MM.1S (cell line): ENCODE measurements around the gene KRT32.

Experiments used
- DNase-seq: peaks from one replicate; pipeline ENCODE4 v3.0.0-alpha.2; 2015
- H2AFZ ChIP-seq: fragments of 300-600 bp; sonication (generic); 2 replicates; pipeline ENCODE4 v1.6.0; 2016; ENCODE audit warnings: antibody characterized with exemption, low read length
- H3F3A ChIP-seq: fragments of 300-600 bp; sonication (generic); 2 replicates; pipeline ENCODE4 v1.6.1; 2016; ENCODE audit warnings: mild to moderate bottlenecking, antibody characterized with exemption, low read length, moderate library complexity, mixed read lengths; ENCODE audit not compliant: insufficient read depth
- H3K27ac ChIP-seq: fragments of 300-600 bp; sonication (generic); 2 replicates; pipeline ENCODE4 v1.5.1; 2016; ENCODE audit warnings: mild to moderate bottlenecking, low read length
- H3K27me3 ChIP-seq: fragments of 300-600 bp; sonication (generic); replicated peaks from 2 replicates; pipeline ENCODE4 v1.6.0; 2016; ENCODE audit warnings: low read length; ENCODE audit not compliant: insufficient read depth
- H3K36me3 ChIP-seq: fragments of 300-600 bp; sonication (generic); replicated peaks from 2 replicates; pipeline ENCODE4 v1.6.1; 2016; ENCODE audit warnings: mild to moderate bottlenecking, low read length, mixed read lengths; ENCODE audit not compliant: insufficient read depth
- H3K4me1 ChIP-seq: fragments of 300-600 bp; sonication (generic); 2 replicates; pipeline ENCODE4 v1.6.1; 2016; ENCODE audit warnings: low read length, mixed read lengths
- H3K4me2 ChIP-seq: fragments of 300-600 bp; sonication (generic); 2 replicates; pipeline ENCODE4 v1.6.0; 2016; ENCODE audit warnings: low read depth, low read length
- H3K4me3 ChIP-seq: fragments of 300-600 bp; sonication (generic); 2 replicates; pipeline ENCODE4 v1.5.1; 2016; ENCODE audit warnings: low read length, mixed read lengths
- H3K79me2 ChIP-seq: fragments of 300-600 bp; sonication (generic); 2 replicates; pipeline ENCODE4 v1.6.1; 2016; ENCODE audit warnings: mixed run types, low read length, mixed read lengths
- H3K9ac ChIP-seq: fragments of 300-600 bp; sonication (generic); 2 replicates; pipeline ENCODE4 v1.6.1; 2016; ENCODE audit warnings: low read length, mixed read lengths
- H3K9me2 ChIP-seq: fragments of 300-600 bp; sonication (generic); replicated peaks from 2 replicates; pipeline ENCODE4 v1.6.1; 2016; ENCODE audit warnings: mild to moderate bottlenecking, low read length, mixed read lengths; ENCODE audit not compliant: insufficient read depth
- H3K9me3 ChIP-seq: fragments of 300-600 bp; sonication (generic); replicated peaks from 2 replicates; pipeline ENCODE4 v1.6.1; 2016; ENCODE audit warnings: mild to moderate bottlenecking, low read length, mixed read lengths; ENCODE audit not compliant: insufficient read depth
- H4K20me1 ChIP-seq: fragments of 300-600 bp; sonication (generic); 2 replicates; pipeline ENCODE4 v1.6.1; 2016; ENCODE audit warnings: mild to moderate bottlenecking, low read length, moderate library complexity, mixed read lengths; ENCODE audit not compliant: insufficient read depth
- CTCF ChIP-seq: fragments of 300-600 bp; sonication (generic); IDR thresholded peaks from 2 replicates; pipeline ENCODE4 v1.5.1; 2016; ENCODE audit warnings: antibody characterized with exemption, low read length, mixed read lengths
- EZH2 ChIP-seq: fragments of 300-600 bp; sonication (generic); optimal IDR thresholded peaks from 2 replicates; pipeline ENCODE3; 2017; ENCODE audit warnings: low read depth, mild to moderate bottlenecking, antibody characterized with exemption, low read length, mixed read lengths
- EZH2phosphoT487 ChIP-seq: fragments of 300-600 bp; sonication (generic); IDR thresholded peaks from 2 replicates; pipeline ENCODE4 v1.6.1; 2018; ENCODE audit warnings: antibody characterized with exemption, low read length

Gene KRT32

GRCh38 chr17:41503202-41503601 lies 36.0 kb upstream of the KRT32 start:
- Histone ChIP-seq H3K4me1 (no peaks in the 10 kb centered on the region), H3K9ac (no peak overlapping the region), H4K20me1 (no peaks in the 10 kb centered on the region), H3K9me2 (no peaks in the 10 kb centered on the region), H2AFZ (no peak overlapping the region), H3K79me2 (no peaks in the 10 kb centered on the region), H3K4me3 (no peak overlapping the region), H3K4me2 (no peak overlapping the region), H3K27ac (no peak overlapping the region), H3K36me3 (no peaks in the 10 kb centered on the region), H3K9me3 (no peaks in the 10 kb centered on the region), H3K27me3 (no peaks in the 10 kb centered on the region; the same call in 1 of the 2 replicates), H3F3A (no peaks in the 10 kb centered on the region)
- no peak for DNase-seq
- TF ChIP-seq CTCF (no peak), EZH2 (no peak), EZH2phosphoT487 (no peak)

GRCh38 chr17:41500131-41500911 lies 33.1 kb upstream of the KRT32 start:
- Histone ChIP-seq H3K9ac (no peak overlapping the region), H3K27me3 (no peaks in the 10 kb centered on the region; the same call in 1 of the 2 replicates), H3K4me3 (no peak overlapping the region), H3K9me2 (no peaks in the 10 kb centered on the region), H3K79me2 (no peaks in the 10 kb centered on the region), H4K20me1 (no peaks in the 10 kb centered on the region), H3K4me1 (no peaks in the 10 kb centered on the region), H3K36me3 (no peaks in the 10 kb centered on the region), H3K27ac (no peak overlapping the region), H3K4me2 (no peak overlapping the region), H3F3A (no peaks in the 10 kb centered on the region), H2AFZ (no peak overlapping the region), H3K9me3 (no peaks in the 10 kb centered on the region)
- TF ChIP-seq EZH2phosphoT487 (no peak), CTCF (no peak), EZH2 (no peak)
- no peak for DNase-seq

GRCh38 chr17:41499714-41500113 lies 32.5 kb upstream of the KRT32 start:
- H3K4me3 ChIP-seq: no peak overlapping the region
- no peaks in the 10 kb centered on the region for H3K79me2 ChIP-seq
- no peak overlapping the region for H3K9ac ChIP-seq
- no peak overlapping the region for H2AFZ ChIP-seq
- H3F3A ChIP-seq: no peaks in the 10 kb centered on the region
- no peak overlapping the region for H3K4me2 ChIP-seq
- no peaks in the 10 kb centered on the region for H3K36me3 ChIP-seq
- H4K20me1 ChIP-seq: no peaks in the 10 kb centered on the region
- H3K4me1 ChIP-seq: no peaks in the 10 kb centered on the region
- H3K9me2 ChIP-seq: no peaks in the 10 kb centered on the region
- DNase-seq: no peak
- H3K27me3 ChIP-seq: no peaks in the 10 kb centered on the region; the same call in 1 of the 2 replicates
- no peaks in the 10 kb centered on the region for H3K9me3 ChIP-seq
- H3K27ac ChIP-seq: no peak overlapping the region
- no peak for TF ChIP-seq EZH2
- TF ChIP-seq CTCF: no peak
- no peak for TF ChIP-seq EZH2phosphoT487
